Endothelial cell of umbilical vein (primary cell): ENCODE results near the gene THAP4.

Source experiments
- CTCF ChIP-seq, 2 donors: IDR thresholded peaks; 1 replicate in 1 of 2; 2 replicates in 1 of 2; pipeline ENCODE4 v1.5.1; 2011; ENCODE audit warnings: low read length in 2 of 2, mild to moderate bottlenecking in 2 of 2, moderate library complexity in 2 of 2, control low read depth in 1 of 2, inconsistent platforms in 1 of 2, low read depth in 1 of 2; ENCODE audit not compliant: insufficient read depth in 1 of 2; ENCODE audit errors: extremely low read depth in 1 of 2
- POLR2A ChIP-seq: IDR thresholded peaks from 2 replicates; pipeline ENCODE4 v1.6.1; 2012; ENCODE audit warnings: low read depth, mild to moderate bottlenecking, control low read depth, low read length

DNA sequence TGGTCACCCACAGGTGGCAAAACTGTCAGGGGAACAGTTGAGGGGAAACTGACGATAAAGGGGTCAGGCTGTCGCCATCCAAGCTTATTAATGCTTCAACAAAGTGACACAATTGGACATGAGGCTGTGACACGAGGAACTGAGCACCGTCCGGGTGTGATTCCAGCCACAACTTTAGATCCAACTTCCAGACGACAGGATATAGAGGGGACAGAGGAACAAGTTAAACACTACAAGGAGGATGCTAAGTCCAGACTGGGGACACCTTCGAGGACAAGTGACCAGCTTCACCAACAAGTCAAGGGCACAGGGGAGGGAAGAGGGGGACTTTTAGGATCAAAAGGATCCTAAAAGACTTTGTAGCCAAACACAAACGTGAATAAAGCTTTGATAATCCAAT lies 54.6 kb downstream of the THAP4 start:
- TF ChIP-seq CTCF (IDR thresholded peaks at IDR 0.05; ENCODE audit: extremely low read depth in 1 of 2, insufficient read depth in 1 of 2, low read depth in 1 of 2, low read length in 2 of 2) (no peak), POLR2A (no peak)
